Lower lobe of right lung (tissue), 2 donors: Measurements from ENCODE around the gene CENPS. TPM values are rescaled to one million over a fixed set of nuclear protein-coding genes. Genes with fewer than 3 reads are reported as not detected.
A peak's percentile ranks its signal among the peaks of the same experiment; 100 is the strongest.

Experiments
- ATAC-seq, 2 donors: fragments of 200-7000 bp; cut with Tn5 transposase; one replicate each; pipeline ENCODE4 v1.9.1; 2020 to 2022; ENCODE audit warnings: mild to moderate bottlenecking in 2 of 2, moderate library complexity in 2 of 2
- DNase-seq: peaks from one replicate; pipeline ENCODE4 v3.0.0-alpha.2; 2020
- H3K27ac ChIP-seq: fragments of 200-600 bp; one replicate; pipeline ENCODE4 v1.8.0; 2022
- H3K27me3 ChIP-seq: fragments of 200-600 bp; one replicate; pipeline ENCODE4 v1.8.0; 2022; ENCODE audit warnings: low read depth
- H3K36me3 ChIP-seq: fragments of 200-600 bp; one replicate; pipeline ENCODE4 v1.8.0; 2022; ENCODE audit warnings: mild to moderate bottlenecking
- H3K4me1 ChIP-seq: fragments of 200-600 bp; one replicate; pipeline ENCODE4 v1.8.0; 2022
- H3K4me3 ChIP-seq: fragments of 200-600 bp; one replicate; pipeline ENCODE4 v1.8.0; 2022; ENCODE audit warnings: mild to moderate bottlenecking
- H3K9me3 ChIP-seq: fragments of 200-600 bp; one replicate; pipeline ENCODE4 v1.8.0; 2022
- intact Hi-C: fragments of 100-400 bp; cut with DNase I; formaldehyde crosslinking; loops from one replicate; pipeline ENCODE4 v1.11.0; 2022
- total RNA-seq: library from RNA; stranded (reverse); fragmentation: NEBNext Ultra II Directional; extraction: Animal tissue kit (Norgen Biotek cat#: 25700); gene quantifications from one replicate; pipeline ENCODE4 v1.2.1, GENCODE V29; 2021
- TF ChIP-seq, protein P1 (sequence below): fragments of 200-600 bp; IDR thresholded peaks from one replicate; pipeline ENCODE4 v1.8.0; 2022; ENCODE audit warnings: antibody characterized with exemption, mild to moderate bottlenecking
- donor health status: DM: no; HTN: yes; CAD: no; lungs with severe emphysema.

CENPS gene
- total RNA-seq, 1 donor from 2014 or later, result 13.4 TPM

DNA sequence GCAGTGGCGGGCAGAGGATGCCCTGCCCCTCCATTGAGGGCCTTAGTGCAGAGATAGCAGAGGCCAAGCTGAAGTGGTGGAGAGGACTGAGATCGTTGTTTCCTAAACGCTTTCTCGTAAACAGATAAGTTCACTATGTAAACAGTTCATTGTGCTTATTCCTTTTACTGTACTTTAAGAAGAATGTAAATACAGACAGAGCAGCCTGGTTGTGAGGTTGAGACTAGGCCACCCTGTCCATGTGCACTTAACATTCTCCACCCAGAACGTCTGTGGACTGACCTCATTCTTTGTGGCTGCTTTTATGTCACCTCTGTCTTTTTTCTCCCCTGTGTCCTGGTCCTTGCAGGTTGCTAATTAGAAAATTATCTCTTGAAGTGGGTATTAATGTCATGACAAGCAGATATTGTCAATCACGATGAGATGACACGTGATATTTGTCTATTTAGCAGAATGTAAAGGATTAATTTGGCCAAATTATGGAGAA is 8.5 kb downstream of the CENPS start:
- H3K4me3 ChIP-seq, result no peak overlapping the region
- H3K27me3 ChIP-seq, result no peaks in the 10 kb centered on the region
- no peaks in the 10 kb centered on the region for H3K9me3 ChIP-seq
- ATAC-seq (peak; percentile 68 to 86), DNase-seq (no peak)
- H3K4me1 ChIP-seq, result no peaks in the 10 kb centered on the region
- peak overlapping the region; percentile 6 for H3K27ac ChIP-seq
- peaks cover 10% of the 10 kb centered on the region for H3K36me3 ChIP-seq
- TF ChIP-seq, protein P1, sequence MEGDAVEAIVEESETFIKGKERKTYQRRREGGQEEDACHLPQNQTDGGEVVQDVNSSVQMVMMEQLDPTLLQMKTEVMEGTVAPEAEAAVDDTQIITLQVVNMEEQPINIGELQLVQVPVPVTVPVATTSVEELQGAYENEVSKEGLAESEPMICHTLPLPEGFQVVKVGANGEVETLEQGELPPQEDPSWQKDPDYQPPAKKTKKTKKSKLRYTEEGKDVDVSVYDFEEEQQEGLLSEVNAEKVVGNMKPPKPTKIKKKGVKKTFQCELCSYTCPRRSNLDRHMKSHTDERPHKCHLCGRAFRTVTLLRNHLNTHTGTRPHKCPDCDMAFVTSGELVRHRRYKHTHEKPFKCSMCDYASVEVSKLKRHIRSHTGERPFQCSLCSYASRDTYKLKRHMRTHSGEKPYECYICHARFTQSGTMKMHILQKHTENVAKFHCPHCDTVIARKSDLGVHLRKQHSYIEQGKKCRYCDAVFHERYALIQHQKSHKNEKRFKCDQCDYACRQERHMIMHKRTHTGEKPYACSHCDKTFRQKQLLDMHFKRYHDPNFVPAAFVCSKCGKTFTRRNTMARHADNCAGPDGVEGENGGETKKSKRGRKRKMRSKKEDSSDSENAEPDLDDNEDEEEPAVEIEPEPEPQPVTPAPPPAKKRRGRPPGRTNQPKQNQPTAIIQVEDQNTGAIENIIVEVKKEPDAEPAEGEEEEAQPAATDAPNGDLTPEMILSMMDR, result no peak
- intact Hi-C loops, result no loop called here

DNA sequence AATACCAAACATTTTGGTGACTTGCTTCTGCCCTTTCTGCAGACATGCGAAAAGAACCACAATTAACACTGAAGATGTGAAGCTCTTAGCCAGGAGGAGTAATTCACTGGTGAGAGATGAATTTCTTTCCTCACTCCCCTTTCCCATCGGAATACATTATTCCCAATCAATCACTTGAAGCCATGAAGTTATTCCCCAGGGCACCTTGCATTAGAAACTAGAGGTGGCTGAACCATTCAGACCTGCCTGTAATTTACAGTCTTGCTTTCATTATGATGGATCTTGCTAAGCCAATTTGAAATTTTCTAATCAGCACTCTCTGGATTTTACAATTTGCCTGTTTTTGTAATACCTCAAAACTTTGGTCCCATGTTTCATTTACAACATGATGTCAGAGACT is 10.1 kb downstream of the CENPS start:
- no peak overlapping the region for H3K27ac ChIP-seq
- H3K36me3 ChIP-seq, result peaks cover 19% of the 10 kb centered on the region
- no peaks in the 10 kb centered on the region for H3K4me1 ChIP-seq
- intact Hi-C loops, result no loop called here
- no peak for ATAC-seq
- no peaks in the 10 kb centered on the region for H3K27me3 ChIP-seq
- DNase-seq, result no peak
- H3K4me3 ChIP-seq, result no peak overlapping the region
- TF ChIP-seq, protein P1, result no peak
- no peaks in the 10 kb centered on the region for H3K9me3 ChIP-seq

DNA sequence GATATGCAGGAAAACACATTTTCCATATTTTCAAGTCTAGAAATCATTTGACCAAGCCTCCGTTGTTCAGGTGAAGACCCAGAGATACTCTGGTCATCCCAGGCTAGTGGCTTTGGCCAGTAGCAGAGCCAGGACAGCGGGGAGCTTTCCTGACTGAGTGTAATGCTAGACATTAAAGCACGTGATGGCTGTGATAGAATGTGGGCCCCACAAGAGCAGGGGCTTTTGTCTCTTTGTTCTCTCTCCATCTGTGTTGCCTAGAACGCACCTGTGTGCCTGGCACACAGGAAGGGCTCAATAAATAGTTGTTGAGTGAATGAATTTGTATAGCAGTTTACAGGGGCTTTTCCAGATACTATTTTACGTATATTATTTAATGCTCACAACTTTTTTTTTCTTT is 10.6 kb downstream of the CENPS start:
- intact Hi-C loops, result no loop called here
- Histone ChIP-seq H3K4me3 (no peak overlapping the region), H3K4me1 (no peaks in the 10 kb centered on the region), H3K27ac (no peak overlapping the region), H3K36me3 (peaks cover 19% of the 10 kb centered on the region), H3K27me3 (no peaks in the 10 kb centered on the region), H3K9me3 (no peaks in the 10 kb centered on the region)
- ATAC-seq (no peak), DNase-seq (no peak)
- TF ChIP-seq, protein P1, result no peak

DNA sequence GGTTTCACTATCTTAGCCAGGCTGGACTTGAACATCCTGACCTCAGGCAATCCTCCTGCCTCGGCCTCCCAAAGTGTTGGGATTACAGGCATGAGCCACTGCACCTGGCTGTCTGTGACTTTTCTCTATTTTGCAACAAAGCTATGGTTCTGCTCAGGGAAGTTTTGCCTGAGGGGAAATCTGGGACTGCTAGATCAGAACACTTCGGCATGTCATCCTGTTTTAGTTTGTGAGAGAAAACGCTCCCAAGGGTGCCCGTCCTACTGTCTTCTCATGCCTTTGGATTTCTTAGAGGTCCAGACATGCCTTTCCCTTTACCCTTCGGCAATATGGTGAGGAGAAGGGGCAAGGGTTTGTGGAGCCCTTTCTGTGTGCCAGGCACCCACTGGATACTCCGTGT is 14.0 kb downstream of the CENPS start:
- DNase-seq (no peak), ATAC-seq (no peak)
- Histone ChIP-seq H3K36me3 (peaks cover 19% of the 10 kb centered on the region), H3K9me3 (no peaks in the 10 kb centered on the region), H3K4me1 (no peaks in the 10 kb centered on the region), H3K27ac (no peak overlapping the region), H3K27me3 (no peaks in the 10 kb centered on the region), H3K4me3 (no peak overlapping the region)
- TF ChIP-seq, protein P1, result no peak
- intact Hi-C loops, result no loop called here

DNA sequence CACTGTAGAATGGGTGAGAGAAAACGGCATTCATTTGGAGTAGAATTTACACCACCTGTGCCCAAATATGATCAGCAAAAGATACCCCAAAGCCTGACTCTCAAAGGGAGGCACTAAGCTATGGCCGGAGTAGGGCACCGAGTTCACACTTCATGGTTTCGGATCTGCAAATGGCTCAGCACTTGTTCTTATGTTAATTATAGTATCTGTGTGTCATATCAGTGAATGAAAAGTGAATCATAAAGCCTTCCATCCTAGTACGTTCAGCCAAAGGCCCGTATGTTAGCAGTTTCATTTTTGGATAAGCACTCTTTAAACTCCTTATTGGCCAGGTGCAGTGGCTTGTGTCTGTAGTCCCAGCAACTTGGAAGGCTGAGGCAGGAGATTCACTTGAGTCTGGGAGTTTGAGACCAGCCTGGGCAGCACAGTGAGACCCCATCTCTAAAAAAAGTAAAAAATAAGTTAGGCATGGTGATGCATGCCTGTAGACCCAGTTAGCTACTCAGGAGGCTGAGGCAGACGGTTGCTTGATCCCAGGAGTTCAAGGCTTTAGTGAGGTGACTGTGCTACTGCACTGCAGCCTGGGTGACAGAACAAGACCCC is 14.7 kb downstream of the CENPS start:
- Histone ChIP-seq H3K4me3 (no peak overlapping the region), H3K27me3 (no peaks in the 10 kb centered on the region), H3K36me3 (peaks cover 19% of the 10 kb centered on the region), H3K4me1 (no peaks in the 10 kb centered on the region), H3K9me3 (no peaks in the 10 kb centered on the region), H3K27ac (no peak overlapping the region)
- TF ChIP-seq, protein P1, result no peak
- ATAC-seq, result no peak
- DNase-seq, result no peak
- intact Hi-C loops, result no loop called here
